Liver (tissue), 9 donors: ENCODE data around the gene ZNF71. TPM values are rescaled to one million over a fixed set of nuclear protein-coding genes. Genes with fewer than 3 reads are reported as not detected.

ENCODE experiments used
- DNase-seq: peaks from one replicate; pipeline ENCODE4 v3.0.0-alpha.2; 2017; ENCODE audit warnings: low spot score
- H3K27ac ChIP-seq, 2 donors: one replicate each; pipeline ENCODE4 v1.7.0; 2013; ENCODE audit warnings: inconsistent platforms in 2 of 2, low read length in 2 of 2, control low read depth in 1 of 2, low read depth in 1 of 2, mild to moderate bottlenecking in 1 of 2
- H3K27me3 ChIP-seq, 4 donors: one replicate each; pipeline versions ENCODE4 v1.6.1 to v1.7.0; 2013; ENCODE audit warnings: low read length in 3 of 4, inconsistent platforms in 1 of 4, mild to moderate bottlenecking in 1 of 4, moderate library complexity in 1 of 4; ENCODE audit not compliant: control insufficient read depth in 4 of 4, insufficient read depth in 4 of 4
- H3K36me3 ChIP-seq, 4 donors: one replicate each; pipeline versions ENCODE4 v1.6.1 to v1.7.0; 2013; ENCODE audit warnings: low read length in 3 of 4, mild to moderate bottlenecking in 3 of 4, low read depth in 1 of 4, moderate library complexity in 1 of 4; ENCODE audit not compliant: control insufficient read depth in 4 of 4, insufficient read depth in 3 of 4
- H3K4me1 ChIP-seq, 4 donors: one replicate each; pipeline versions ENCODE4 v1.6.1 to v1.7.0; 2013; ENCODE audit warnings: low read length in 3 of 4, mild to moderate bottlenecking in 3 of 4, moderate library complexity in 1 of 4; ENCODE audit not compliant: control insufficient read depth in 4 of 4, insufficient read depth in 4 of 4
- H3K4me3 ChIP-seq, 3 donors: one replicate each; pipeline versions ENCODE4 v1.6.1 to v1.7.0; 2013; ENCODE audit warnings: low read length in 3 of 3, control low read depth in 1 of 3, low read depth in 1 of 3, mild to moderate bottlenecking in 1 of 3
- H3K9ac ChIP-seq, 2 donors: one replicate each; pipeline ENCODE4 v1.7.0; 2013; ENCODE audit warnings: low read length in 2 of 2, mild to moderate bottlenecking in 2 of 2, moderate library complexity in 2 of 2, control low read depth in 1 of 2, low read depth in 1 of 2
- H3K9me3 ChIP-seq, 4 donors: one replicate each; pipeline versions ENCODE4 v1.6.1 to v1.7.0; 2013; ENCODE audit warnings: low read length in 3 of 4; ENCODE audit not compliant: control insufficient read depth in 4 of 4
- EGR1 ChIP-seq, 2 donors: IDR thresholded peaks; 2 replicates each; pipeline ENCODE4 v1.6.1; 2016 to 2018; ENCODE audit warnings: antibody characterized with exemption in 2 of 2, low read depth in 2 of 2
- FOXA1 ChIP-seq: IDR thresholded peaks from 2 replicates; pipeline ENCODE4 v1.6.1; 2016; ENCODE audit warnings: antibody characterized with exemption
- FOXA2 ChIP-seq: IDR thresholded peaks from 2 replicates; pipeline ENCODE4 v1.6.1; 2016; ENCODE audit warnings: antibody characterized with exemption
- HNF4A ChIP-seq, 2 donors: conservative IDR thresholded peaks; 2 replicates each; pipeline ENCODE4 v1.6.1; 2016; ENCODE audit warnings: antibody characterized with exemption in 2 of 2, mild to moderate bottlenecking in 2 of 2
- HNF4G ChIP-seq: IDR thresholded peaks from 2 replicates; pipeline ENCODE4 v1.6.1; 2016; ENCODE audit warnings: antibody characterized with exemption
- NR2F2 ChIP-seq: IDR thresholded peaks from 2 replicates; pipeline ENCODE4 v1.6.1; 2016; ENCODE audit warnings: antibody characterized with exemption
- RAD21 ChIP-seq, 2 donors: IDR thresholded peaks; 2 replicates each; pipeline ENCODE4 v1.6.1; 2016; ENCODE audit warnings: antibody characterized with exemption in 2 of 2, mild to moderate bottlenecking in 2 of 2
- RXRA ChIP-seq, 2 donors: IDR thresholded peaks; 2 replicates each; pipeline ENCODE4 v1.6.1; 2017 to 2018; ENCODE audit warnings: antibody characterized with exemption in 2 of 2, mild to moderate bottlenecking in 1 of 2
- SP1 ChIP-seq: IDR thresholded peaks from 2 replicates; pipeline ENCODE4 v1.6.1; 2018; ENCODE audit warnings: antibody characterized with exemption, mild to moderate bottlenecking
- WGBS: extraction: QIAGEN DNeasy Blood & Tissue Kit; methylation state at CpG from one replicate; pipeline ENCODE4 v1.1.7; 2013; 5-methylcytosine and 5-hydroxymethylcytosine counted together
- polyA plus RNA-seq, 2 donors: library from polyadenylated mRNA; stranded (reverse) in 1 of 2; unstranded in 1 of 2; fragments of 200-250 nt in 1 of 2; fragments of >200 nt in 1 of 2; fragmentation: Nextera tagmentation in 1 of 2; extraction: Ambion mirVana in 1 of 2; gene quantifications; one replicate each; pipeline versions ENCODE4 v1.2.1 to v1.2.3, GENCODE V29; 2013 to 2015
- total RNA-seq, 2 donors: library from RNA; depleted of rRNA; stranded (reverse); fragments of >200 nt; gene quantifications; one replicate each; pipeline ENCODE4 v1.2.3, GENCODE V29; 2014
- TF ChIP-seq, protein P1 (sequence below): IDR thresholded peaks from 2 replicates; pipeline ENCODE4 v1.6.1; 2016; ENCODE audit warnings: antibody characterized with exemption
- TF ChIP-seq, protein P2 (sequence below): IDR thresholded peaks from 2 replicates; pipeline ENCODE4 v1.6.1; 2016; ENCODE audit warnings: antibody characterized with exemption, mild to moderate bottlenecking
- TF ChIP-seq, protein P3 (sequence below): IDR thresholded peaks from 2 replicates; pipeline ENCODE4 v1.6.1; 2016; ENCODE audit warnings: antibody characterized with exemption
- TF ChIP-seq, protein P4 (sequence below): fragments of 150-350 bp; IDR thresholded peaks from 2 replicates; pipeline ENCODE4 v1.5.1; 2017; ENCODE audit warnings: improper control_type of control experiment, low read depth, low read length; ENCODE audit not compliant: missing input control
- TF ChIP-seq, protein P5 (sequence below): IDR thresholded peaks from 2 replicates; pipeline ENCODE4 v1.6.1; 2016; ENCODE audit warnings: antibody characterized with exemption
- donor health status: healthy.
- donor health status: healthy.
- donor health status: healthy.
- donor health status: healthy.
- donor health status: healthy.

The ZNF71 gene
- total and polyA plus RNA-seq, 4 donors, result 0.46 to 3.4 (median 1.8) TPM

DNA sequence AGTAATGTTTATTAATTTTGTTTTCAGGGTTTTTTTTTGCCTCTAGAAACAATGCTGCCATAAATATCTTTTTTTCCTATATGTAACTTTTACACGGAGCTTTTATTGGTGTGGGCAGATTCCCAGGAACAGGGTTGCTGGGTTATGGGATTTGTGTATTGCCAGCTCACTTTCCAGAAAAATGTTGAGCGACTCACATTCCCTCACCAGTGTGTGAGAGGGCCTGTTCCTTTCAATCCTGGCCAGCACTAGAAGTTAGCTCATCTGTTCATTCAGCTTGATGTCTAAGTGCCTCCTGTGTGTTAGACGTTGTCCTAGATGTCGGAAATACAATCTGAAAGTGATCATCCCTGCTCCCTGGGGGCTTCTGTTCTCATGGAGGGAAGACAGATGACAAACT lies 2.6 kb downstream of the ZNF71 start:
- WGBS, result 95% methylated on average over 4 of the region's 4 CpGs
- peaks cover 0 to 4% (median 2%) of the 10 kb centered on the region in 4 donors for H3K4me1 ChIP-seq
- H3K27ac ChIP-seq, result no peak overlapping the region
- H3K27me3 ChIP-seq, result no peaks in the 10 kb centered on the region
- peaks cover 1 to 6% (median 4%) of the 10 kb centered on the region in 4 donors for H3K36me3 ChIP-seq
- H3K9ac ChIP-seq, result no peak overlapping the region
- H3K9me3 ChIP-seq, result peaks cover 12 to 41% (median 26%) of the 10 kb centered on the region in 4 donors
- peak overlapping the region in 1 of 3 donors; percentile 45 for H3K4me3 ChIP-seq
- TF ChIP-seq NR2F2 (no peak), FOXA1 (no peak), SP1 (no peak), RAD21 (IDR thresholded peaks at IDR 0.05) (no peak), RXRA (IDR thresholded peaks at IDR 0.05) (no peak), HNF4G (no peak), FOXA2 (no peak), HNF4A (conservative IDR thresholded peaks at IDR 0.05) (no peak), EGR1 (IDR thresholded peaks at IDR 0.05; ENCODE audit: low read depth in 2 of 2) (no peak)
- TF ChIP-seq, protein P1, sequence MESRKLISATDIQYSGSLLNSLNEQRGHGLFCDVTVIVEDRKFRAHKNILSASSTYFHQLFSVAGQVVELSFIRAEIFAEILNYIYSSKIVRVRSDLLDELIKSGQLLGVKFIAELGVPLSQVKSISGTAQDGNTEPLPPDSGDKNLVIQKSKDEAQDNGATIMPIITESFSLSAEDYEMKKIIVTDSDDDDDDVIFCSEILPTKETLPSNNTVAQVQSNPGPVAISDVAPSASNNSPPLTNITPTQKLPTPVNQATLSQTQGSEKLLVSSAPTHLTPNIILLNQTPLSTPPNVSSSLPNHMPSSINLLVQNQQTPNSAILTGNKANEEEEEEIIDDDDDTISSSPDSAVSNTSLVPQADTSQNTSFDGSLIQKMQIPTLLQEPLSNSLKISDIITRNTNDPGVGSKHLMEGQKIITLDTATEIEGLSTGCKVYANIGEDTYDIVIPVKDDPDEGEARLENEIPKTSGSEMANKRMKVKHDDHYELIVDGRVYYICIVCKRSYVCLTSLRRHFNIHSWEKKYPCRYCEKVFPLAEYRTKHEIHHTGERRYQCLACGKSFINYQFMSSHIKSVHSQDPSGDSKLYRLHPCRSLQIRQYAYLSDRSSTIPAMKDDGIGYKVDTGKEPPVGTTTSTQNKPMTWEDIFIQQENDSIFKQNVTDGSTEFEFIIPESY, result no peak
- TF ChIP-seq, protein P2, sequence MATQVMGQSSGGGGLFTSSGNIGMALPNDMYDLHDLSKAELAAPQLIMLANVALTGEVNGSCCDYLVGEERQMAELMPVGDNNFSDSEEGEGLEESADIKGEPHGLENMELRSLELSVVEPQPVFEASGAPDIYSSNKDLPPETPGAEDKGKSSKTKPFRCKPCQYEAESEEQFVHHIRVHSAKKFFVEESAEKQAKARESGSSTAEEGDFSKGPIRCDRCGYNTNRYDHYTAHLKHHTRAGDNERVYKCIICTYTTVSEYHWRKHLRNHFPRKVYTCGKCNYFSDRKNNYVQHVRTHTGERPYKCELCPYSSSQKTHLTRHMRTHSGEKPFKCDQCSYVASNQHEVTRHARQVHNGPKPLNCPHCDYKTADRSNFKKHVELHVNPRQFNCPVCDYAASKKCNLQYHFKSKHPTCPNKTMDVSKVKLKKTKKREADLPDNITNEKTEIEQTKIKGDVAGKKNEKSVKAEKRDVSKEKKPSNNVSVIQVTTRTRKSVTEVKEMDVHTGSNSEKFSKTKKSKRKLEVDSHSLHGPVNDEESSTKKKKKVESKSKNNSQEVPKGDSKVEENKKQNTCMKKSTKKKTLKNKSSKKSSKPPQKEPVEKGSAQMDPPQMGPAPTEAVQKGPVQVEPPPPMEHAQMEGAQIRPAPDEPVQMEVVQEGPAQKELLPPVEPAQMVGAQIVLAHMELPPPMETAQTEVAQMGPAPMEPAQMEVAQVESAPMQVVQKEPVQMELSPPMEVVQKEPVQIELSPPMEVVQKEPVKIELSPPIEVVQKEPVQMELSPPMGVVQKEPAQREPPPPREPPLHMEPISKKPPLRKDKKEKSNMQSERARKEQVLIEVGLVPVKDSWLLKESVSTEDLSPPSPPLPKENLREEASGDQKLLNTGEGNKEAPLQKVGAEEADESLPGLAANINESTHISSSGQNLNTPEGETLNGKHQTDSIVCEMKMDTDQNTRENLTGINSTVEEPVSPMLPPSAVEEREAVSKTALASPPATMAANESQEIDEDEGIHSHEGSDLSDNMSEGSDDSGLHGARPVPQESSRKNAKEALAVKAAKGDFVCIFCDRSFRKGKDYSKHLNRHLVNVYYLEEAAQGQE, result no peak
- TF ChIP-seq, protein P3, sequence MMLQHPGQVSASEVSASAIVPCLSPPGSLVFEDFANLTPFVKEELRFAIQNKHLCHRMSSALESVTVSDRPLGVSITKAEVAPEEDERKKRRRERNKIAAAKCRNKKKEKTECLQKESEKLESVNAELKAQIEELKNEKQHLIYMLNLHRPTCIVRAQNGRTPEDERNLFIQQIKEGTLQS, result no peak
- TF ChIP-seq, protein P4, sequence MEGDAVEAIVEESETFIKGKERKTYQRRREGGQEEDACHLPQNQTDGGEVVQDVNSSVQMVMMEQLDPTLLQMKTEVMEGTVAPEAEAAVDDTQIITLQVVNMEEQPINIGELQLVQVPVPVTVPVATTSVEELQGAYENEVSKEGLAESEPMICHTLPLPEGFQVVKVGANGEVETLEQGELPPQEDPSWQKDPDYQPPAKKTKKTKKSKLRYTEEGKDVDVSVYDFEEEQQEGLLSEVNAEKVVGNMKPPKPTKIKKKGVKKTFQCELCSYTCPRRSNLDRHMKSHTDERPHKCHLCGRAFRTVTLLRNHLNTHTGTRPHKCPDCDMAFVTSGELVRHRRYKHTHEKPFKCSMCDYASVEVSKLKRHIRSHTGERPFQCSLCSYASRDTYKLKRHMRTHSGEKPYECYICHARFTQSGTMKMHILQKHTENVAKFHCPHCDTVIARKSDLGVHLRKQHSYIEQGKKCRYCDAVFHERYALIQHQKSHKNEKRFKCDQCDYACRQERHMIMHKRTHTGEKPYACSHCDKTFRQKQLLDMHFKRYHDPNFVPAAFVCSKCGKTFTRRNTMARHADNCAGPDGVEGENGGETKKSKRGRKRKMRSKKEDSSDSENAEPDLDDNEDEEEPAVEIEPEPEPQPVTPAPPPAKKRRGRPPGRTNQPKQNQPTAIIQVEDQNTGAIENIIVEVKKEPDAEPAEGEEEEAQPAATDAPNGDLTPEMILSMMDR, result no peak
- TF ChIP-seq, protein P5, sequence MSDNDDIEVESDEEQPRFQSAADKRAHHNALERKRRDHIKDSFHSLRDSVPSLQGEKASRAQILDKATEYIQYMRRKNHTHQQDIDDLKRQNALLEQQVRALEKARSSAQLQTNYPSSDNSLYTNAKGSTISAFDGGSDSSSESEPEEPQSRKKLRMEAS, result no peak
- DNase-seq, result no peak

DNA sequence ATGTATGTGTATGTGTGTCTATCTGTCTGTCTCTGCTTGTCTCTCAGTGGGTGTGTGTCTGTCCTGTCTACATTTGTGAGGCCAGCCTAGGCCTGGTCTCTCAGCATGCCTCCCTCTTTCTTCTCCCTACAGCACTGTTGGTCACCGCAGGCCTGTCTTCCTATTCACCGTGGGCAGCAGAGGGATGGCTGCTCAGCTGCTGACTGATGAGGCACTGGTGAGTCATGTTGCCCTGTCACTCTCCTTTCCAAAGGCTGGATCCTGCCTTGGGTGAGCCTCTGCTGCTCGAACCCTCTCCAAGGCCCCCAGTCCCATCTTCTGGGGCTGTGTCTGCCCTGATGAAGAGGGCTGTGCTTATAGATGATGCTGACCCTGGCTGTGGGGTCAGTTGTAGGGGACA lies 6.3 kb downstream of the ZNF71 start:
- 93% methylated on average over 3 of the region's 3 CpGs for WGBS
- H3K36me3 ChIP-seq, result peaks cover 1 to 16% (median 5%) of the 10 kb centered on the region in 4 donors
- no peak overlapping the region for H3K9ac ChIP-seq
- no peaks in the 10 kb centered on the region for H3K27me3 ChIP-seq
- no peak overlapping the region for H3K27ac ChIP-seq
- no peaks in the 10 kb centered on the region for H3K4me1 ChIP-seq
- H3K9me3 ChIP-seq, result peaks cover 21 to 55% (median 38%) of the 10 kb centered on the region in 4 donors
- peak overlapping the region in 2 of 3 donors; percentile 47 to 56 for H3K4me3 ChIP-seq
- no peak for DNase-seq
- TF ChIP-seq NR2F2, result no peak
- TF ChIP-seq, protein P4, result no peak
- TF ChIP-seq, protein P5, result no peak
- TF ChIP-seq, protein P2, result no peak
- TF ChIP-seq, protein P1, result no peak
- TF ChIP-seq RXRA (IDR thresholded peaks at IDR 0.05), result no peak
- TF ChIP-seq SP1, result no peak
